Epithelial cell of esophagus (primary cell): ENCODE results near the gene MMRN1.

Source experiments
- DNase-seq: peaks from one replicate; pipeline ENCODE4 v3.0.0; 2010; ENCODE audit warnings: low read depth
- H3K4me3 ChIP-seq: 2 replicates; pipeline ENCODE4 v1.5.1; 2011; ENCODE audit warnings: mild to moderate bottlenecking, low read length, control low read depth
- TF ChIP-seq, protein P1 (sequence below): IDR thresholded peaks from 2 replicates; pipeline ENCODE4 v1.5.1; 2011; ENCODE audit warnings: low read depth, mild to moderate bottlenecking, low read length, control low read depth, inconsistent platforms; ENCODE audit not compliant: insufficient read depth; ENCODE audit errors: missing control alignments

The MMRN1 gene

DNA sequence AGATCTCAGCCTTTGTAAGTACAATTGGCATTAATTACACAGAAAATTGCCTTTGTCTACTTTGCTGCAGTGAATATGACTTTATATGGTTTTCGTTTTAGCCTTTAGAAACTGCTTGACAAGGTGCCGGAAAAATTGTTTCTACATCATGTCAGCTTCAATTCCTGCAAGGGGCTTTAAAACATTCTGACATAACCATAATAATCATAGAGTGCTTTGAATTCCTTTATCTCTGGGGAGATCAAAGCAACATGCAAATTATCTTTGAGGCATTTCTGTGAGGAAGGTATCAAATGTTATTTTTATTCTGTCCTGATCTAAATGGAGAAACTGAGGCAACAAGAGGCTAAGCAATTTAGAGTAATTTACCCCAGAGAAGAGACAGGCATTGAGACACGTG is 57.8 kb downstream of the MMRN1 start:
- no peak overlapping the region for H3K4me3 ChIP-seq
- no peak for DNase-seq
- TF ChIP-seq, protein P1, sequence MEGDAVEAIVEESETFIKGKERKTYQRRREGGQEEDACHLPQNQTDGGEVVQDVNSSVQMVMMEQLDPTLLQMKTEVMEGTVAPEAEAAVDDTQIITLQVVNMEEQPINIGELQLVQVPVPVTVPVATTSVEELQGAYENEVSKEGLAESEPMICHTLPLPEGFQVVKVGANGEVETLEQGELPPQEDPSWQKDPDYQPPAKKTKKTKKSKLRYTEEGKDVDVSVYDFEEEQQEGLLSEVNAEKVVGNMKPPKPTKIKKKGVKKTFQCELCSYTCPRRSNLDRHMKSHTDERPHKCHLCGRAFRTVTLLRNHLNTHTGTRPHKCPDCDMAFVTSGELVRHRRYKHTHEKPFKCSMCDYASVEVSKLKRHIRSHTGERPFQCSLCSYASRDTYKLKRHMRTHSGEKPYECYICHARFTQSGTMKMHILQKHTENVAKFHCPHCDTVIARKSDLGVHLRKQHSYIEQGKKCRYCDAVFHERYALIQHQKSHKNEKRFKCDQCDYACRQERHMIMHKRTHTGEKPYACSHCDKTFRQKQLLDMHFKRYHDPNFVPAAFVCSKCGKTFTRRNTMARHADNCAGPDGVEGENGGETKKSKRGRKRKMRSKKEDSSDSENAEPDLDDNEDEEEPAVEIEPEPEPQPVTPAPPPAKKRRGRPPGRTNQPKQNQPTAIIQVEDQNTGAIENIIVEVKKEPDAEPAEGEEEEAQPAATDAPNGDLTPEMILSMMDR, result no peak

DNA sequence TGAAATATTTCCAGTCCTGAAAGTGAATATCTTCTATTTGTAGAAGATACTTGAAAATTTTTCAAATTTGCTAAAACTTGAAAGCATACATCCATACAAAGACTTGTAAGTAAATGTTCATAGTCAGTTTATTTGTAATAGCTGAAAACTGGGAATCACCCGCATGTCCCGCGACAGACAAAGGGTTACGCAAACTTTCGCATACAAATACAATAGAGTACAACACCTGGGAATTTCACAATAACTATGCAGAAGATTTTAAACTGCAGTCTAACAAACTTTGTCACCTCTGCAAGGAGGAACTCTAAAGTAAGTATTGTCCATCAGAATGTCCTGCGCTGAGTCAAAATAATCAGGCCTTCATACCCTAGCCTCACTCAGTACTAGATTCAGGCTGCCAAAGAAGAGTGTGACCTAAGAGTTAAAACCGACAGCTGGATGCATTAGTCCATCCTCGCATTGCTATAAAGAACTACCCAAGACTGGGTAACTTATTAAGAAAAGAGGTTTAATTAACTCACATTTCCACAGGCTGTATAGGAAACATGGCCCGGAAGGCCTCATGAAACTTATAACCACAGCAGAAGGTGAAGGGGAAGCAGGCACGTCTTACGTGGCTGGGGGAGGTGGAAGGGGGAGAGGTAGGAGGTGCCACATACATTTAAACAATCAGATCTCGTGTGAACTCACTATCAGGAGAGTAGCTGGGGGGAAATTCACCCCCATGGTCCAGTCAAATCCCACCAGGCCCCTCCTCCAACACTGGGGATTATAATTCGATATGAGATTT is 60.4 kb downstream of the MMRN1 start:
- DNase-seq, result peak; percentile 5
- TF ChIP-seq, protein P1, result no peak

DNA sequence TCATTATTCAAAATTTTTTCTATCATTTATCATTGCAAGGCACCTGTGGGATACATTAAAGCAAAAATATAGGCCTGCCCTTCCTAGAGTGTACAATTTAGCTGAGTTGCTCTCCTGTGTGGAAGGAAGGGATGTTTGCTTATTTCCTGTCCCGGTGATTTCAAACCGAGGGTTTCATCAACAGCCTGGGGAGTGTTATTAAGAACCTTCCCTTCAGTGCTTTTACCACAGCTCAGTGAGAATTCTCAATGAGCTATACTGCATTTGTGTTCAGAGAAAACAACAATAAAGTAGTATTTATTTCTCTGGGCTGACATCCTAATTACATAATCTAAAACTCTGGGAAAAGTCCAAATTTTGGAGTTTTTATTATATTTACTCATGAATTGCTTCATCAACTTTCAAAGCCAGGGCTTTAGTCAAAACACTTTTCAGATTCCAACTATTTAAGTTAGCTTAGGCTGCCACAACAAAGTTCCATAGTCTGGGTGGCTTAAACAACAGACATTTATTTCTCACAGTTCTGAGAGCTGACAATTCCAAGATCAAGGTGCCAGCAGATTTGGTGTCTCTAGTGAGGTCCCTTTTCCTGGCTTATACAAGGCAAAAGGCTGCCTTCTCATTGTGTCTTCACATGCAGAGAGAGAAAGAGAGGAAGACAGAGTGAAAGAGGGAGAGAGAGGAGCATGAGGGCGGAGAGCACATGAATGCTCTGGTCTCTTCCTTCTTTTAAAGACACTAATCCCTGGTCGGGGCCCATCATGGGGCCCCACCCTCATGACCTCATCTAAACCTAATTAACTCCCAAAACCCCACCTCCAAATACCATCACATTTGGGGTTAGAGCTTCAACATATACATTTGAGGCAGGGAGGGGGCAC is 62.6 kb downstream of the MMRN1 start:
- no peak for DNase-seq
- TF ChIP-seq, protein P1, result no peak
- H3K4me3 ChIP-seq, result no peak overlapping the region

More for the DNA sequence above, 60.4 kb downstream of the MMRN1 start:
- no peak overlapping the region for H3K4me3 ChIP-seq

DNA sequence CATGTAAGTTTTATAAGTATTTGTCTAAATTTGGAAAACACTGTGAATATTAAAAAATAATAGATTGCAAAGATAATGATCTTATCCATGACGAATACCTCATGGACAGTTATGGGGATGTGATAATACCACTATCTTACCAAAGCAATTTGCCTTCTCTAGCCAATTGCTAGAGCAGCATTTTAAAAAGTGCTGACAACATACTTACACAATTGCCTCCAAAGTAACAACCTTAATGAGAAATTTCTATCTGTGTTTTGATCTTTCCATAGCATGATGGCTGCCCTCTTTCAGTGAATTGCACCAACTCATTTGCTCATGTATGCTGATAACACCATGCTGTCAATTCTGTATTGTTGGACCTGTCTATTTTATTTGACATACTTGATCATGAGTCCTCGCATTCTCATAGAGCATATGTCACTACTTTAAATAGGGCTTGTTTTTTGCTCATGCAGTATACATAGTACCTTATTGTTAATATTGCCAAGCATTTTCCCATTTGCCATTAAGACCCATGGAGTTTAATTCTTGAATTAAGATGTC is 87.2 kb downstream of the MMRN1 start:
- TF ChIP-seq, protein P1, result no peak
- H3K4me3 ChIP-seq, result no peak overlapping the region
- no peak for DNase-seq

DNA sequence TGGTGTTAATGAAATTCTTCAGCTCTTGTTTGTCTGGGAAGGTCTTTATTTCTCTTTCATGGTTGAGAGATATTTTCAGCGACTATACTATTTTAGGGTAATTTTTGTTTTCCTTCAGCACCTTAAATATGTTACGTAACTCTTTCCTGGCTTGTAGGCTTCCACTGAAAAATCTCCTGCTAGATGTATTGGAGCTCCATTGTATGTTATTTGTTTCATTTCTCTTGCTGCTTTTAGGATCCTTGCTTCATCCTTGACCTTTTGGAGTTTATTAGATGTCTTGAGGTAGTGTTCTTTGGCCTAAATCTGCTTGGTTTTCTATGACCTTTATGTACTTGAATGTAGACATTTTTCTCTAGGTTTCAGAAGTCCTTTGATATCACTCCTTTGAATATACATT is 93.6 kb downstream of the MMRN1 start:
- no peak overlapping the region for H3K4me3 ChIP-seq
- TF ChIP-seq, protein P1, result no peak
- no peak for DNase-seq

DNA sequence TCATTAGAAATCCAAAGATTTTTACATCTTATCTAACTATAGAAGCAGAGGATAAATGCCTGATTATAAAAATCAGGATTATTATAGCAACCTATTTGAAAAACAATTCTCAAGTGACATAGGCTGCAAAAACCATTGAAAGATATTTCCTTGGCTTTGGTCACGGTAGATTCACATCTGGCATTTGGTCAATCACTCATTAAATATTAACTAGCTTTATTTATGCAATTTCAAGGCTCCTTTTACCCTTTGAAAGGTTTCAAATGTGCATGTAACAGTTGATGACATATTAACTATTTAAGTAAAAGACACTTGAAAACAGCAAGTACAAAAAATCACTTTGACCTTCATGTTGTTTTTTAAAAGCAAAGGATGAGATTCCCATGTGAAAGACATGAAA is 98.1 kb downstream of the MMRN1 start:
- H3K4me3 ChIP-seq, result no peak overlapping the region
- no peak for DNase-seq

More for the DNA sequence above, 98.1 kb downstream of the MMRN1 start:
- TF ChIP-seq, protein P1, result no peak
